WTC11 (cell line): ENCODE results near the gene BLZF1. TPM values are rescaled to one million over a fixed set of nuclear protein-coding genes. Genes with fewer than 3 reads are reported as not detected.

ENCODE experiments used
- ATAC-seq: fragments of 200-7000 bp; cut with Tn5 transposase; 2 replicates; pipeline ENCODE4 v1.10.0; 2021; ENCODE audit warnings: mild to moderate bottlenecking, moderate library complexity
- CTCF ChIA-PET: fragments of 300-600 bp; sonication (Branson Sonifier 250); formaldehyde crosslinking; loops from one replicate; lab custom pipeline; 2021; ENCODE audit warnings: antibody characterized with exemption; lab: Charles Lee
- POLR2A ChIA-PET: fragments of 350-600 bp; sonication (Branson Sonifier 250); formaldehyde crosslinking; loops from one replicate; lab custom pipeline; 2021; ENCODE audit warnings: antibody characterized with exemption; lab: Charles Lee
- DNase-seq: peaks from one replicate; pipeline ENCODE4 v3.0.0; 2021; ENCODE audit warnings: low spot score
- H3K27ac Mint-ChIP-seq: 2 replicates; pipeline ENCODE4 v1.8.0; 2021; ENCODE audit warnings: mixed read lengths
- H3K27me3 Mint-ChIP-seq: 2 replicates; pipeline ENCODE4 v1.8.0; 2021; ENCODE audit warnings: low read depth, mild to moderate bottlenecking, moderate library complexity, mixed read lengths
- H3K36me3 Mint-ChIP-seq: 2 replicates; pipeline ENCODE4 v1.8.0; 2021; ENCODE audit warnings: mixed read lengths
- H3K4me1 Mint-ChIP-seq: 2 replicates; pipeline ENCODE4 v1.8.0; 2022; ENCODE audit warnings: mixed read lengths
- H3K4me3 Mint-ChIP-seq: 2 replicates; pipeline ENCODE4 v1.8.0; 2021; ENCODE audit warnings: mild to moderate bottlenecking, moderate library complexity, mixed read lengths
- H3K9me3 Mint-ChIP-seq: 2 replicates; pipeline ENCODE4 v1.8.0; 2021; ENCODE audit warnings: mixed read lengths
- AR ChIP-seq: fragments of 250-450 bp; sonication (Bioruptor Pico); IDR thresholded peaks from 2 replicates; pipeline ENCODE4 v1.9.0; 2021; ENCODE audit warnings: mild to moderate bottlenecking
- CREB1 ChIP-seq: sonication (generic); formaldehyde crosslinking; IDR thresholded peaks from 2 replicates; pipeline ENCODE4 v1.8.0; 2023; ENCODE audit warnings: mild to moderate bottlenecking, missing genetic modification reagents
- E2F4 ChIP-seq: sonication (generic); formaldehyde crosslinking; IDR thresholded peaks from 2 replicates; pipeline ENCODE4 v1.8.1; 2022; ENCODE audit warnings: low read depth, mild to moderate bottlenecking, moderate library complexity, missing genetic modification reagents, borderline replicate concordance
- ELF4 ChIP-seq: sonication (generic); formaldehyde crosslinking; IDR thresholded peaks from 2 replicates; pipeline ENCODE4 v1.8.1; 2022; ENCODE audit warnings: low read depth, mild to moderate bottlenecking, moderate library complexity, missing genetic modification reagents
- FOXJ3 ChIP-seq: sonication (generic); formaldehyde crosslinking; IDR thresholded peaks from 2 replicates; pipeline ENCODE4 v1.9.0; 2021; ENCODE audit warnings: missing genetic modification reagents, mild to moderate bottlenecking, borderline replicate concordance
- FOXP1 ChIP-seq: sonication (generic); formaldehyde crosslinking; IDR thresholded peaks from 2 replicates; pipeline ENCODE4 v1.8.0; 2022; ENCODE audit warnings: missing genetic modification reagents, mild to moderate bottlenecking, moderate library complexity, borderline replicate concordance
- FOXP4 ChIP-seq: sonication (generic); formaldehyde crosslinking; IDR thresholded peaks from 2 replicates; pipeline ENCODE4 v1.8.0; 2022; ENCODE audit warnings: mild to moderate bottlenecking, missing genetic modification reagents
- HMGXB4 ChIP-seq: sonication (generic); formaldehyde crosslinking; IDR thresholded peaks from 2 replicates; pipeline ENCODE4 v1.8.1; 2023; ENCODE audit warnings: mild to moderate bottlenecking, moderate library complexity, missing genetic modification reagents
- JUN ChIP-seq: sonication (generic); formaldehyde crosslinking; IDR thresholded peaks from 2 replicates; pipeline ENCODE4 v1.8.0; 2023; ENCODE audit warnings: mild to moderate bottlenecking, missing genetic modification reagents
- OVOL2 ChIP-seq: fragments of 250-450 bp; sonication (Bioruptor Pico); IDR thresholded peaks from 2 replicates; pipeline ENCODE4 v1.9.0; 2021; ENCODE audit warnings: mild to moderate bottlenecking, borderline replicate concordance
- ZMAT4 ChIP-seq: fragments of 250-450 bp; sonication (Bioruptor Pico); IDR thresholded peaks from 2 replicates; pipeline ENCODE4 v1.9.0; 2021; ENCODE audit warnings: mild to moderate bottlenecking
- ZNF121 ChIP-seq: sonication (generic); formaldehyde crosslinking; IDR thresholded peaks from 2 replicates; pipeline ENCODE4 v1.8.0; 2023; ENCODE audit warnings: missing genetic modification reagents
- ZNF263 ChIP-seq: sonication (generic); formaldehyde crosslinking; IDR thresholded peaks from 2 replicates; pipeline ENCODE4 v1.8.1; 2022; ENCODE audit warnings: low read depth, mild to moderate bottlenecking, moderate library complexity, missing genetic modification reagents
- ZNF425 ChIP-seq: fragments of 250-450 bp; sonication (Bioruptor Pico); conservative IDR thresholded peaks from 2 replicates; pipeline ENCODE4 v1.9.0; 2021; ENCODE audit warnings: mild to moderate bottlenecking
- total RNA-seq: library from RNA; stranded (reverse); gene quantifications from 3 replicates; pipeline ENCODE4 v1.2.3, GENCODE V29; 2021

BLZF1 gene
- total RNA-seq, 1 experiment from 2014 or later: 8.3 TPM

- TF ChIP-seq HMGXB4 (CRISPR knock-in tag): no peak
- TF ChIP-seq ZNF121 (CRISPR knock-in tag): no peak
- no peak for TF ChIP-seq ZMAT4 (CRISPR knock-in tag)
- no peak for TF ChIP-seq CREB1 (CRISPR knock-in tag)
- TF ChIP-seq AR (CRISPR knock-in tag): no peak
- no peak for TF ChIP-seq FOXP4 (CRISPR knock-in tag)
- no peak for TF ChIP-seq ZNF425
- TF ChIP-seq FOXJ3: no peak
- TF ChIP-seq, all 79 proteins: peak for 0
Observed at GRCh38 chr1:169345511-169345910, 22.5 kb upstream of the BLZF1 start (continued).

GRCh38 chr1:169346036-169346589, 21.9 kb upstream of the BLZF1 start:
- peaks cover under 1% of the 10 kb centered on the region for H3K4me1 Mint-ChIP-seq
- DNase-seq (no peak), ATAC-seq (no peak)
- H3K36me3 Mint-ChIP-seq: peaks cover 3% of the 10 kb centered on the region
- CTCF ChIA-PET: interaction anchor here (4.1 kb wide), 1 partner anchor 742 kb away, joined by 33 read pairs; no protein-coding TSS in a partner anchor
- no peak overlapping the region for H3K4me3 Mint-ChIP-seq
- TF ChIP-seq ZNF263 (no peak), E2F4 (no peak), ELF4 (CRISPR knock-in tag) (no peak), OVOL2 (CRISPR knock-in tag) (no peak), FOXP1 (no peak), ZMAT4 (CRISPR knock-in tag) (no peak), JUN (CRISPR knock-in tag) (no peak)
- no peaks in the 10 kb centered on the region for H3K27me3 Mint-ChIP-seq
- no peak overlapping the region for H3K27ac Mint-ChIP-seq
- POLR2A ChIA-PET: no interaction called here
- H3K9me3 Mint-ChIP-seq: peaks cover under 1% of the 10 kb centered on the region
